CD4-positive, alpha-beta T cell treated with Interleukin-15 for 1 hour (primary cell): ENCODE data around the gene FBH1.
"Not testable (repeated sequence)": the region's sequence is repeated elsewhere in the genome, so short reads cannot be mapped to it uniquely, and the experiment has no call there.

ENCODE experiments used
- DNase-seq: peaks from one replicate; pipeline ENCODE4 v3.0.0-alpha.2; 2020

FBH1 gene

GRCh38 chr10:5904227-5904626 is 14.2 kb downstream of the FBH1 start:
- DNase-seq = no peak

- DNase-seq = no peak
Measured at GRCh38 chr10:5905854-5906507, 15.9 kb downstream of the FBH1 start.

GRCh38 chr10:5906651-5907050 is 16.6 kb downstream of the FBH1 start:
- DNase-seq = no peak

GRCh38 chr10:5908676-5909075 is 18.6 kb downstream of the FBH1 start:
- not testable (repeated sequence) for DNase-seq

- no peak for DNase-seq
Measured at GRCh38 chr10:5910323-5911100, 20.5 kb downstream of the FBH1 start.

GRCh38 chr10:5911670-5912069 is 21.6 kb downstream of the FBH1 start:
- no peak for DNase-seq

- DNase-seq = no peak
Measured at GRCh38 chr10:5913736-5914135, 23.7 kb downstream of the FBH1 start.

- DNase-seq = no peak
Measured at GRCh38 chr10:5915451-5915850, 25.4 kb downstream of the FBH1 start.

GRCh38 chr10:5917305-5917704 is 27.3 kb downstream of the FBH1 start:
- no peak for DNase-seq

GRCh38 chr10:5918763-5919162 is 28.7 kb downstream of the FBH1 start:
- DNase-seq = no peak

GRCh38 chr10:5919568-5919967 is 29.5 kb downstream of the FBH1 start:
- no peak for DNase-seq

- no peak for DNase-seq
Measured at GRCh38 chr10:5921746-5922145, 31.7 kb downstream of the FBH1 start.

GRCh38 chr10:5924889-5925288 is 34.8 kb downstream of the FBH1 start:
- DNase-seq = no peak

GRCh38 chr10:5927306-5927705 is 37.3 kb downstream of the FBH1 start:
- DNase-seq = no peak

GRCh38 chr10:5929442-5929841 is 39.4 kb downstream of the FBH1 start:
- no peak for DNase-seq

- DNase-seq = no peak
Measured at GRCh38 chr10:5930272-5930671, 40.2 kb downstream of the FBH1 start.

GRCh38 chr10:5932345-5932744 is 42.3 kb downstream of the FBH1 start:
- DNase-seq = no peak

GRCh38 chr10:5933909-5934546 is 44.0 kb downstream of the FBH1 start:
- DNase-seq = no peak

GRCh38 chr10:5935628-5936027 is 45.6 kb downstream of the FBH1 start:
- no peak for DNase-seq

GRCh38 chr10:5937016-5937415 is 47.0 kb downstream of the FBH1 start:
- no peak for DNase-seq

- no peak for DNase-seq
Measured at GRCh38 chr10:5938291-5938690, 48.2 kb downstream of the FBH1 start.

GRCh38 chr10:5940807-5941218 is 50.8 kb downstream of the FBH1 start:
- DNase-seq = no peak

- DNase-seq = no peak
Measured at GRCh38 chr10:5941579-5941978, 51.5 kb downstream of the FBH1 start.

GRCh38 chr10:5942001-5942400 is 52.0 kb downstream of the FBH1 start:
- DNase-seq = no peak
